ENCODE measurements around the gene HMGXB3. TPM values are rescaled to one million over a fixed set of nuclear protein-coding genes. Genes with fewer than 3 reads are reported as not detected.

HMGXB3 gene
- total RNA-seq, 1 donor from 2014 or later = 23.1 TPM

DNA sequence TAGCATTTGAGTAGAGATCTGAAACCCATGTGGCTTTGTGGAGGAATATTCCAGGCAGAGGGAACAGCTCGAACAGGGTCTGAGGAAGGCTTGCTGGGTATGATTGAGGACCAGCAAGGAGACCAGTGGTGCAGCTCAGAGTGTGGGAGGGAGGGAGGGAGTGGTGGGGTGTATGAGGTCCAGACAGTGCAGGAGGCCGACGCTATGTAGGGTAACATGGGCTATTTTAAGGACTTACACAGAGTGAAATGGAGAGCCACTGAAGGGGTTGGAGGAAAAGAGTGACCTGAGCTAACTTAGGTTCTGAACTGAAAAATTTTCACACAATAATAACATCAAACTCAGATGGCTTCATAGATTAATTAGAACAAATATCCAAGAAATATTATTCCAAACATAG is 41.9 kb downstream of the HMGXB3 start:
- Histone ChIP-seq H3K27ac (no peak overlapping the region), H3K9me3 (ENCODE audit: low read depth) (no peaks in the 10 kb centered on the region), H3K36me3 (no peaks in the 10 kb centered on the region), H3K4me3 (no peak overlapping the region), H3K4me2 (no peak overlapping the region), H3F3A (ENCODE audit: low read depth) (no peaks in the 10 kb centered on the region), H3K27me3 (no peaks in the 10 kb centered on the region), H3K4me1 (no peaks in the 10 kb centered on the region), H3K79me2 (ENCODE audit: low read depth) (no peaks in the 10 kb centered on the region), H3K9ac (no peak overlapping the region), H4K20me1 (ENCODE audit: low read depth) (no peaks in the 10 kb centered on the region), H2AFZ (replicated peaks) (no peak overlapping the region)
- peaks cover 6% of the 10 kb centered on the region for H3K27me3 Mint-ChIP-seq (ENCODE audit: insufficient read depth, low read depth)
- H3K4me1 Mint-ChIP-seq = no peaks in the 10 kb centered on the region
- no peak for DNase-seq (ENCODE audit: low spot score)
- peaks cover 22% of the 10 kb centered on the region for H3K36me3 Mint-ChIP-seq
- no peak overlapping the region for H3K27ac Mint-ChIP-seq
- TF ChIP-seq EZH2 (IDR thresholded peaks at IDR 0.05) = no peak
- H3K9me3 Mint-ChIP-seq = no peaks in the 10 kb centered on the region
- no peak overlapping the region for H3K4me3 Mint-ChIP-seq

- no peak for DNase-seq (ENCODE audit: low spot score)
- Histone ChIP-seq H3K79me2 (ENCODE audit: low read depth) (no peaks in the 10 kb centered on the region), H4K20me1 (ENCODE audit: low read depth) (no peaks in the 10 kb centered on the region), H3K36me3 (no peaks in the 10 kb centered on the region), H3K4me2 (no peak overlapping the region), H3F3A (ENCODE audit: low read depth) (no peaks in the 10 kb centered on the region), H3K27ac (no peak overlapping the region), H3K9me3 (ENCODE audit: low read depth) (no peaks in the 10 kb centered on the region), H3K27me3 (no peaks in the 10 kb centered on the region), H3K9ac (no peak overlapping the region), H3K4me1 (no peaks in the 10 kb centered on the region), H3K4me3 (no peak overlapping the region), H2AFZ (replicated peaks) (no peak overlapping the region)
- H3K27ac Mint-ChIP-seq = no peak overlapping the region
- no peaks in the 10 kb centered on the region for H3K4me1 Mint-ChIP-seq
- H3K36me3 Mint-ChIP-seq = peaks cover 32% of the 10 kb centered on the region
- no peak overlapping the region for H3K4me3 Mint-ChIP-seq
- peaks cover 6% of the 10 kb centered on the region for H3K27me3 Mint-ChIP-seq (ENCODE audit: insufficient read depth, low read depth)
- no peak for TF ChIP-seq EZH2 (IDR thresholded peaks at IDR 0.05)
- TF ChIP-seq, protein P1, sequence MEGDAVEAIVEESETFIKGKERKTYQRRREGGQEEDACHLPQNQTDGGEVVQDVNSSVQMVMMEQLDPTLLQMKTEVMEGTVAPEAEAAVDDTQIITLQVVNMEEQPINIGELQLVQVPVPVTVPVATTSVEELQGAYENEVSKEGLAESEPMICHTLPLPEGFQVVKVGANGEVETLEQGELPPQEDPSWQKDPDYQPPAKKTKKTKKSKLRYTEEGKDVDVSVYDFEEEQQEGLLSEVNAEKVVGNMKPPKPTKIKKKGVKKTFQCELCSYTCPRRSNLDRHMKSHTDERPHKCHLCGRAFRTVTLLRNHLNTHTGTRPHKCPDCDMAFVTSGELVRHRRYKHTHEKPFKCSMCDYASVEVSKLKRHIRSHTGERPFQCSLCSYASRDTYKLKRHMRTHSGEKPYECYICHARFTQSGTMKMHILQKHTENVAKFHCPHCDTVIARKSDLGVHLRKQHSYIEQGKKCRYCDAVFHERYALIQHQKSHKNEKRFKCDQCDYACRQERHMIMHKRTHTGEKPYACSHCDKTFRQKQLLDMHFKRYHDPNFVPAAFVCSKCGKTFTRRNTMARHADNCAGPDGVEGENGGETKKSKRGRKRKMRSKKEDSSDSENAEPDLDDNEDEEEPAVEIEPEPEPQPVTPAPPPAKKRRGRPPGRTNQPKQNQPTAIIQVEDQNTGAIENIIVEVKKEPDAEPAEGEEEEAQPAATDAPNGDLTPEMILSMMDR (IDR thresholded peaks at IDR 0.05) = no peak
- TF ChIP-seq EZH2phosphoT487 (IDR thresholded peaks at IDR 0.05) = no peak
- H3K9me3 Mint-ChIP-seq = no peaks in the 10 kb centered on the region
Measured at GRCh38 chr5:150043657-150044328, 43.3 kb downstream of the HMGXB3 start.

DNA sequence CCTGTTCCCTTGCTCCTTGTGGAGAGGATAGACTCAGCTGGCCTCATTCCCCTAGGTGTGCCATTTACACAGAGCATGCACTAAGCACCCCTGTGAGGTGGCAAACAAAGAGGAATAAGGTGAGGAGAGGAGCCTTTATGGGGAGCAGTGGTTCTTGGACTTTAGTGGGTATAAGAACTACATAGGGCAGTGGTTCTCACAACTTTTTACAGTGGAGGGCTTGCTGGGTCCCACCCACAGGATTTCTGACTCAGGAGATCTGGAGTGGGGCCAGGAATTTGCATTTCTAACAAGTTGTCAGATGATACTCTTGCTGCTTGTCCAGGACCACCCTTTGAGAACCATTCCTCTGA is 43.8 kb downstream of the HMGXB3 start:
- H3K9me3 Mint-ChIP-seq = no peaks in the 10 kb centered on the region
- H3K4me1 Mint-ChIP-seq = no peaks in the 10 kb centered on the region
- Histone ChIP-seq H3K4me2 (no peak overlapping the region), H3K9me3 (ENCODE audit: low read depth) (no peaks in the 10 kb centered on the region), H3K4me3 (no peak overlapping the region), H3K9ac (no peak overlapping the region), H4K20me1 (ENCODE audit: low read depth) (no peaks in the 10 kb centered on the region), H3F3A (ENCODE audit: low read depth) (no peaks in the 10 kb centered on the region), H3K4me1 (no peaks in the 10 kb centered on the region), H3K27ac (no peak overlapping the region), H3K79me2 (ENCODE audit: low read depth) (no peaks in the 10 kb centered on the region), H3K27me3 (no peaks in the 10 kb centered on the region), H3K36me3 (no peaks in the 10 kb centered on the region), H2AFZ (replicated peaks) (no peak overlapping the region)
- H3K36me3 Mint-ChIP-seq = peaks cover 37% of the 10 kb centered on the region
- peaks cover 6% of the 10 kb centered on the region for H3K27me3 Mint-ChIP-seq (ENCODE audit: insufficient read depth, low read depth)
- no peak overlapping the region for H3K4me3 Mint-ChIP-seq
- no peak for DNase-seq (ENCODE audit: low spot score)
- no peak for TF ChIP-seq EZH2phosphoT487 (IDR thresholded peaks at IDR 0.05)
- TF ChIP-seq, protein P1 (IDR thresholded peaks at IDR 0.05) = no peak
- no peak for TF ChIP-seq EZH2 (IDR thresholded peaks at IDR 0.05)
- H3K27ac Mint-ChIP-seq = no peak overlapping the region

DNA sequence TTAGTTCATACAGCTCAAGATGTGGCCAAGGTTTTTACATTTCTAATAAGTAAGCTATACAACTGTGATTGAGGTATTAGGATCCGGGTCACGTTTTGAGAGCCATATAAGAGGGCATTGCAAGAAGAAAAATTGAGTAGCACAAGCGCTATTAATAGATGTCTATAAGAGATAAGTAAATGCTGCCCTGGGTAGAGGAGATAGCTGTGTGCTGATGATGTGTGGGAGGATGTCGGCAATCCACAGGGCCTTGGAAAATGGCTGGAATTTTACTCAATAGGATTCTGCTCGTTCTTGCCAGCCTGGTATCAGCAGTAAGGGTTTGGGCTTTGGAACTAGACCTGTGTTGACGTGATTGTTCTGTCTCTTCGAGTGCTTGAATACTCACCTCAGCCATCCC is 44.2 kb downstream of the HMGXB3 start:
- no peaks in the 10 kb centered on the region for H3K9me3 Mint-ChIP-seq
- Histone ChIP-seq H2AFZ (replicated peaks) (no peak overlapping the region), H3K9ac (no peak overlapping the region), H3K27ac (no peak overlapping the region), H4K20me1 (ENCODE audit: low read depth) (no peaks in the 10 kb centered on the region), H3K79me2 (ENCODE audit: low read depth) (no peaks in the 10 kb centered on the region), H3K4me1 (no peaks in the 10 kb centered on the region), H3K27me3 (no peaks in the 10 kb centered on the region), H3K9me3 (ENCODE audit: low read depth) (no peaks in the 10 kb centered on the region), H3K36me3 (no peaks in the 10 kb centered on the region), H3F3A (ENCODE audit: low read depth) (no peaks in the 10 kb centered on the region), H3K4me3 (no peak overlapping the region), H3K4me2 (no peak overlapping the region)
- no peaks in the 10 kb centered on the region for H3K4me1 Mint-ChIP-seq
- H3K36me3 Mint-ChIP-seq = peaks cover 40% of the 10 kb centered on the region
- no peak overlapping the region for H3K27ac Mint-ChIP-seq
- TF ChIP-seq, protein P1 (IDR thresholded peaks at IDR 0.05) = no peak
- TF ChIP-seq EZH2 (IDR thresholded peaks at IDR 0.05) = no peak
- no peak for TF ChIP-seq EZH2phosphoT487 (IDR thresholded peaks at IDR 0.05)
- H3K27me3 Mint-ChIP-seq (ENCODE audit: insufficient read depth, low read depth) = peaks cover 6% of the 10 kb centered on the region
- no peak overlapping the region for H3K4me3 Mint-ChIP-seq
- no peak for DNase-seq (ENCODE audit: low spot score)

Data from neural progenitor cell (in vitro differentiated cells).